Psoas muscle (tissue), 8 donors: ENCODE data around the gene THAP7. TPM values are rescaled to one million over a fixed set of nuclear protein-coding genes. Genes with fewer than 3 reads are reported as not detected.

ENCODE experiments used
- ATAC-seq, 4 donors: fragments of 200-7000 bp; cut with Tn5 transposase; one replicate each; pipeline ENCODE4 v1.9.1; 2020; ENCODE audit warnings: moderate library complexity in 3 of 4, mild to moderate bottlenecking in 2 of 4
- DNase-seq, 2 donors: peaks; one replicate each; pipeline ENCODE4 v3.0.0-alpha.2; 2020
- H3K27ac ChIP-seq: fragments of 200-600 bp; one replicate; pipeline ENCODE4 v1.8.0; 2022
- H3K27me3 ChIP-seq, 3 donors: fragments of 200-600 bp in 1 of 3; one replicate each; pipeline versions ENCODE4 v1.6.1 to v1.8.0; 2013 to 2022; ENCODE audit warnings: low read length in 2 of 3, mild to moderate bottlenecking in 2 of 3, moderate library complexity in 1 of 3; ENCODE audit not compliant: insufficient read depth in 3 of 3
- H3K36me3 ChIP-seq, 2 donors: fragments of 200-600 bp in 1 of 2; one replicate each; pipeline versions ENCODE4 v1.6.1 to v1.8.0; 2013 to 2022; ENCODE audit warnings: low read depth in 1 of 2, mild to moderate bottlenecking in 1 of 2, moderate library complexity in 1 of 2; ENCODE audit not compliant: insufficient read depth in 1 of 2
- H3K4me1 ChIP-seq: fragments of 200-600 bp; one replicate; pipeline ENCODE4 v1.8.0; 2022
- H3K4me3 ChIP-seq: fragments of 200-600 bp; one replicate; pipeline ENCODE4 v1.8.0; 2022; ENCODE audit warnings: mild to moderate bottlenecking
- H3K9me3 ChIP-seq: fragments of 200-600 bp; one replicate; pipeline ENCODE4 v1.8.0; 2022
- CTCF ChIP-seq: fragments of 200-600 bp; IDR thresholded peaks from one replicate; pipeline ENCODE4 v1.8.0; 2022; ENCODE audit warnings: antibody characterized with exemption
- WGBS, 3 donors: extraction: QIAGEN DNeasy Blood & Tissue Kit; methylation state at CpG; one replicate each; pipeline versions ENCODE4 v1.1.6 to v1.1.7; 2013; 5-methylcytosine and 5-hydroxymethylcytosine counted together
- intact Hi-C, 2 donors: fragments of 100-400 bp; cut with DNase I; formaldehyde crosslinking; loops; one replicate each; pipeline versions ENCODE4 v1.11.0 to v1.14.2; 2022
- polyA plus RNA-seq, 3 donors: library from polyadenylated mRNA; stranded (reverse); fragments of 200-250 nt; gene quantifications; one replicate each; pipeline ENCODE4 v1.2.3, GENCODE V29; 2013
- total RNA-seq, 4 donors: library from RNA; stranded (reverse); fragmentation: NEBNext Ultra II Directional in 2 of 4; extraction: Animal tissue kit (Norgen Biotek cat#: 25700) in 2 of 4; gene quantifications; one replicate each; pipeline versions ENCODE4 v1.2.1 to v1.2.4, GENCODE V29; 2021 to 2023
- donor health status: healthy with polysubstance abuse.
- donor health status: DM: no; HTN: no; CAD: no; lungs with moderate emphysema.
- donor health status: Bipolar disorder and iron deficiency.
- donor health status: healthy.
- donor health status: DM: yes; HTN: yes; CAD: no.
- donor health status: DM: no; HTN: no; CAD: no.
- donor health status: DM: no; HTN: no; CAD: no.
- donor health status: DM: yes; HTN: yes; CAD: no.

Gene THAP7
- total and polyA plus RNA-seq, 7 donors = 25.2 to 67.5 (median 39.2) TPM

DNA sequence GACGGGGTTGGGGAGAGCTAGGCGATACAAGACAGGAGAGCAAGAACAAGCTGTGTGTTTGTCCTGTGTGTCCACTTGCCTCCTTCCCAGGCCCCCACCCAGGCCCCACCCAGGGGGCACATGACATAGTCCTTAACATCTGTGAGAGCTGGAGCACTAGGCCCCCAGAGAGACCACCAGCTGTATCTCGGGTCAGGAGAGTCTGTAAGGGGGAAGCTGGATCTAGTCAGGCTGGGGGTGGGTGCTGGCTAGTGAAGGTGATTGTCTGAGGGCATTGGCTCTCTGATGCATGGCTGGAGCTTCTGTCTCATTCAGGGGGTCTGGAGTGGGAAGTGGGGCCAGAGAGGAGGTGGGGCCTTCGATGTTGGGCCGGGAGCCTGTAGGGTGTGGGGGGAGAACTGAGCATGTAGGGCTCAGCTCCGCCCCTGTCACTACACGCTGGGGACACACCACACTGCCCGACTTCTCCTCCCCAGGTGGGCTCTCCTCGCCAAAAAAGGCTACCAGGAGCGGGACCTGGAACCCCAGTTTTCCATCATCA is 13.6 kb upstream of the THAP7 start:
- DNase-seq (peak in 1 of 2 donors; percentile 54), ATAC-seq (peak; percentile 9 to 52 (median 32))
- Histone ChIP-seq H3K9me3 (no peaks in the 10 kb centered on the region), H3K4me3 (peak overlapping the region; percentile 75), H3K4me1 (peaks cover 12% of the 10 kb centered on the region), H3K36me3 (peaks cover 0 to 24% of the 10 kb centered on the region in 2 donors), H3K27me3 (no peaks in the 10 kb centered on the region), H3K27ac (peak overlapping the region; percentile 85)
- 19 to 40% (median 29%) methylated on average over 10 of the region's 10 CpGs for whole genome bisulfite sequencing, 3 donors
- intact Hi-C loops = loop anchor here in 1 of 2 donors (2.0 kb wide), 1 partner anchor 29 kb away; the partner anchor contains the start of gene LRRC74B
- TF ChIP-seq CTCF = no peak

- peak; percentile 70 to 88 for DNase-seq
- Histone ChIP-seq H3K4me1 (peaks cover 12% of the 10 kb centered on the region), H3K4me3 (peak within 1 kb of the TSS; percentile 75), H3K27ac (peak within 1 kb of the TSS; percentile 85), H3K27me3 (no peaks in the 10 kb centered on the region), H3K9me3 (no peaks in the 10 kb centered on the region), H3K36me3 (peaks cover 0 to 24% of the 10 kb centered on the region in 2 donors)
- no peak for TF ChIP-seq CTCF
- peak; percentile 87 to 94 (median 92) for ATAC-seq
- WGBS, 3 donors = 5 to 10% (median 9%) methylated on average over 12 of the region's 12 CpGs
- intact Hi-C loops = loop anchor here (2.0 to 5.0 kb wide), 2 partner anchors 30 to 37 kb away; partner anchors contain the start of gene LRRC74B (in 1 of the 2)
These were observed 13.0 kb upstream of the THAP7 start, which contains the start of gene P2RX6 for GRCh38 chr22:21014726-21015465. TSS of gene P2RX6 (plus strand) at chr22:21015165. CDS start at chr22:21015175, 10 bp downstream.

DNA sequence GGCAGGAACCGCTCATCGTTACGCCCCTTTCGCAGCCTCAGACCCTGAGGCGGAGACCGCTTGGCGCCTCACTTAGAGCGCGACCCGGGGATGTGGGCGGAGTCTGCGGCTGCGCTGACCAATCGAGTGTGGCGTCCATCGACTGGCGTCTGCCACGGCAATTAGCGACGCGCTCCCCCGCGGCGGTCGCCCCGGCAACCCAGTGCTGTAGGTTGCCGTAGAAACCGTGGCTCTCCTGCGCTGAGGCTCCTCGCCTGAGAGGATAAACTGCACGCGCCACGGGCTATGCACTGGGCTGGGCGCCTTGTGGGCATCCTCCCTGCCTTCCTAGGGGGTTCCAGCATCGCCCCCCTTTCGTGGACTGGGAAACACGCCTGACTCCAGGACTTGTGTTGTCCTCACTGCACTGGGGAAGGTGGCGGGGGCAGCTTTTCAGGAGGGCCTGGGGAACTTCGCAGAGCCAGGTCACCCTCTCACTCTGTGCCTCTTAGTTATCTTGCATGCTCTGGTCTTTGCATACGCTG is 12.3 kb upstream of the THAP7 start:
- Histone ChIP-seq H3K27ac (peak overlapping the region; percentile 85), H3K36me3 (peaks cover 0 to 21% of the 10 kb centered on the region in 2 donors), H3K4me3 (peak overlapping the region; percentile 75), H3K27me3 (no peaks in the 10 kb centered on the region), H3K4me1 (peaks cover 12% of the 10 kb centered on the region), H3K9me3 (no peaks in the 10 kb centered on the region)
- peak; percentile 71 to 89 (median 80) for ATAC-seq
- peak; percentile 90 to 93 for DNase-seq
- 0 to 1% (median 1%) methylated on average over 40 of the region's 40 CpGs for WGBS, 3 donors
- intact Hi-C loops = loop anchor here (2.0 to 5.0 kb wide), 2 partner anchors 31 to 38 kb away; partner anchors contain the start of gene LRRC74B (in 1 of the 2)
- TF ChIP-seq CTCF = no peak

GRCh38 chr22:21013657-21014201 is 11.8 kb upstream of the THAP7 start:
- ATAC-seq (peak in 1 of 4 donors; percentile 0), DNase-seq (no peak)
- peak overlapping the region; percentile 75 for H3K4me3 ChIP-seq
- no peaks in the 10 kb centered on the region for H3K9me3 ChIP-seq
- no peaks in the 10 kb centered on the region for H3K27me3 ChIP-seq
- H3K27ac ChIP-seq = peak overlapping the region; percentile 85
- intact Hi-C loops = loop anchor here (2.0 to 5.0 kb wide), 2 partner anchors 31 to 39 kb away; partner anchors contain the start of gene LRRC74B (in 1 of the 2)
- 19 to 20% (median 19%) methylated on average over 24 of the region's 24 CpGs for WGBS, 3 donors
- H3K4me1 ChIP-seq = peaks cover 12% of the 10 kb centered on the region
- peaks cover 0 to 15% of the 10 kb centered on the region in 2 donors for H3K36me3 ChIP-seq
- TF ChIP-seq CTCF = no peak
